ENCODE results near the gene NPAP1. TPM values are rescaled to one million over a fixed set of nuclear protein-coding genes. Genes with fewer than 3 reads are reported as not detected.
"Not testable (repeated sequence)": the region's sequence is repeated elsewhere in the genome, so short reads cannot be mapped to it uniquely, and the experiment has no call there.

Gene NPAP1
- total RNA-seq, 4 donors from 2014 or later: not detected

GRCh38 chr15:24662991-24663390, 12.6 kb upstream of the NPAP1 start:
- no peak for DNase-seq (ENCODE audit: low spot score in 2 of 2)
- H3K36me3 ChIP-seq: no peaks in the 10 kb centered on the region
- no peaks in the 10 kb centered on the region for H3K9me3 ChIP-seq
- no peak overlapping the region for H3K27ac ChIP-seq
- no peak for TF ChIP-seq POLR2A (IDR thresholded peaks at IDR 0.05)
- TF ChIP-seq POLR2AphosphoS5 (IDR thresholded peaks at IDR 0.05): no peak
- TF ChIP-seq CTCF (IDR thresholded peaks at IDR 0.05): no peak
- TF ChIP-seq EP300 (IDR thresholded peaks at IDR 0.05): no peak
- H3K27me3 ChIP-seq: no peaks in the 10 kb centered on the region
- WGBS: 69% methylated on average over 1 of the region's 1 CpG
- no peak overlapping the region for H3K4me3 ChIP-seq
- no peaks in the 10 kb centered on the region for H3K4me1 ChIP-seq

- no peak overlapping the region for H3K27ac ChIP-seq
- no peak for TF ChIP-seq POLR2AphosphoS5 (IDR thresholded peaks at IDR 0.05)
- no peak for TF ChIP-seq POLR2A (IDR thresholded peaks at IDR 0.05)
- TF ChIP-seq CTCF (IDR thresholded peaks at IDR 0.05): no peak
- no peak for TF ChIP-seq EP300 (IDR thresholded peaks at IDR 0.05)
- peaks cover 20% of the 10 kb centered on the region for H3K9me3 ChIP-seq
- no peak for DNase-seq (ENCODE audit: low spot score in 2 of 2)
- no peak overlapping the region for H3K4me3 ChIP-seq
- WGBS: 95% methylated on average over 5 of the region's 14 CpGs
- H3K36me3 ChIP-seq: no peaks in the 10 kb centered on the region
- no peaks in the 10 kb centered on the region for H3K27me3 ChIP-seq
- no peaks in the 10 kb centered on the region for H3K4me1 ChIP-seq
Observed at GRCh38 chr15:24676431-24676830, 856 bp downstream of the NPAP1 start.

- no peak overlapping the region for H3K4me3 ChIP-seq
- H3K27ac ChIP-seq: no peak overlapping the region
- no peaks in the 10 kb centered on the region for H3K27me3 ChIP-seq
- no CpG with 5 or more reads among the region's 1 CpG for WGBS
- H3K36me3 ChIP-seq: no peaks in the 10 kb centered on the region
- no peaks in the 10 kb centered on the region for H3K4me1 ChIP-seq
- H3K9me3 ChIP-seq: peaks cover 20% of the 10 kb centered on the region
- no peak for DNase-seq (ENCODE audit: low spot score in 2 of 2)
- TF ChIP-seq EP300 (IDR thresholded peaks at IDR 0.05): no peak
- no peak for TF ChIP-seq CTCF (IDR thresholded peaks at IDR 0.05)
- TF ChIP-seq POLR2A (IDR thresholded peaks at IDR 0.05): no peak
Observed at GRCh38 chr15:24678485-24678884, 2.9 kb downstream of the NPAP1 start.

- H3K27ac ChIP-seq: no peak overlapping the region
- H3K4me1 ChIP-seq: no peaks in the 10 kb centered on the region
- no peak for DNase-seq (ENCODE audit: low spot score in 2 of 2)
- H3K9me3 ChIP-seq: peaks cover 7% of the 10 kb centered on the region
- WGBS: 57% methylated on average over 3 of the region's 3 CpGs
- no peak for TF ChIP-seq EP300 (IDR thresholded peaks at IDR 0.05)
- no peak for TF ChIP-seq POLR2AphosphoS5 (IDR thresholded peaks at IDR 0.05)
- no peak for TF ChIP-seq POLR2A (IDR thresholded peaks at IDR 0.05)
- TF ChIP-seq CTCF (IDR thresholded peaks at IDR 0.05): no peak
- no peak overlapping the region for H3K4me3 ChIP-seq
- no peaks in the 10 kb centered on the region for H3K27me3 ChIP-seq
- H3K36me3 ChIP-seq: no peaks in the 10 kb centered on the region
Observed at GRCh38 chr15:24682002-24682401, 6.4 kb downstream of the NPAP1 start.

GRCh38 chr15:24682905-24683304, 7.3 kb downstream of the NPAP1 start:
- H3K9me3 ChIP-seq; H3K27ac ChIP-seq; DNase-seq (ENCODE audit: low spot score in 2 of 2); H3K4me3 ChIP-seq; H3K4me1 ChIP-seq; H3K36me3 ChIP-seq; H3K27me3 ChIP-seq: not testable (repeated sequence)
- WGBS: 84% methylated on average over 4 of the region's 4 CpGs

- Histone ChIP-seq H3K27ac (no peak overlapping the region), H3K36me3 (no peaks in the 10 kb centered on the region), H3K27me3 (no peaks in the 10 kb centered on the region), H3K4me1 (no peaks in the 10 kb centered on the region), H3K9me3 (peaks cover 7% of the 10 kb centered on the region), H3K4me3 (no peak overlapping the region)
- TF ChIP-seq CTCF (IDR thresholded peaks at IDR 0.05) (no peak), POLR2AphosphoS5 (IDR thresholded peaks at IDR 0.05) (no peak)
- no peak for DNase-seq (ENCODE audit: low spot score in 2 of 2)
- 96% methylated on average over 1 of the region's 1 CpG for WGBS
Observed at GRCh38 chr15:24683736-24684135, 8.2 kb downstream of the NPAP1 start.

Measured in suprapubic skin (tissue), 4 donors.